ENCODE measurements around the gene ZNF792.
"Not testable (repeated sequence)": the region's sequence is repeated elsewhere in the genome, so short reads cannot be mapped to it uniquely, and the experiment has no call there.

The ZNF792 gene

GRCh38 chr19:34936184-34936583 lies 27.8 kb downstream of the ZNF792 start:
- Histone ChIP-seq H3K27me3 (no peaks in the 10 kb centered on the region), H3K27ac (no peak overlapping the region), H3K9me3 (no peaks in the 10 kb centered on the region), H3K36me3 (peaks cover 44 to 57% (median 51%) of the 10 kb centered on the region in 3 donors), H3K4me1 (no peaks in the 10 kb centered on the region), H3K4me3 (no peak overlapping the region)
- TF ChIP-seq CTCF (IDR thresholded peaks at IDR 0.05): no peak
- no peak for DNase-seq
- intact Hi-C loops (cut with DNase I; ENCODE audit: low total_unique reads): no loop called here

- no peaks in the 10 kb centered on the region for H3K27me3 ChIP-seq
- no peak overlapping the region for H3K4me3 ChIP-seq
- peaks cover 43 to 57% (median 44%) of the 10 kb centered on the region in 3 donors for H3K36me3 ChIP-seq
- no peak for TF ChIP-seq CTCF (IDR thresholded peaks at IDR 0.05)
- no peaks in the 10 kb centered on the region for H3K9me3 ChIP-seq
- no peak for DNase-seq
- intact Hi-C loops (cut with DNase I; ENCODE audit: low total_unique reads): no loop called here
- H3K27ac ChIP-seq: no peak overlapping the region
- H3K4me1 ChIP-seq: peaks cover 0 to 5% (median 2%) of the 10 kb centered on the region in 4 donors
These were observed 31.5 kb downstream of the ZNF792 start for GRCh38 chr19:34932494-34932893.

GRCh38 chr19:34926685-34927375 lies 37.2 kb downstream of the ZNF792 start, which contains the start of gene ZNF30:
Gene ZNF30 (plus strand): TSS chr19:34926903. CDS start chr19:34929948, 3,045 bp downstream.
- peaks cover 5 to 17% (median 9%) of the 10 kb centered on the region in 3 donors for H3K36me3 ChIP-seq
- no peak for TF ChIP-seq CTCF (IDR thresholded peaks at IDR 0.05)
- H3K27me3 ChIP-seq: no peaks in the 10 kb centered on the region
- H3K27ac ChIP-seq: peak within 1 kb of the TSS; percentile 56 to 71
- DNase-seq: peak; percentile 84 to 94
- peaks cover 0 to 8% (median 4%) of the 10 kb centered on the region in 4 donors for H3K4me1 ChIP-seq
- H3K9me3 ChIP-seq: no peaks in the 10 kb centered on the region
- peak within 1 kb of the TSS; percentile 63 to 73 for H3K4me3 ChIP-seq
- intact Hi-C loops (cut with DNase I; ENCODE audit: low total_unique reads): no loop called here

GRCh38 chr19:34926361-34926684 lies 37.7 kb downstream of the ZNF792 start:
- no peaks in the 10 kb centered on the region for H3K9me3 ChIP-seq
- DNase-seq: no peak
- intact Hi-C loops (cut with DNase I; ENCODE audit: low total_unique reads): no loop called here
- no peaks in the 10 kb centered on the region for H3K27me3 ChIP-seq
- peaks cover 0 to 8% (median 4%) of the 10 kb centered on the region in 4 donors for H3K4me1 ChIP-seq
- peak overlapping the region; percentile 56 to 71 for H3K27ac ChIP-seq
- H3K36me3 ChIP-seq: peaks cover 1 to 12% (median 9%) of the 10 kb centered on the region in 3 donors
- peak overlapping the region; percentile 63 to 73 for H3K4me3 ChIP-seq
- no peak for TF ChIP-seq CTCF (IDR thresholded peaks at IDR 0.05)

GRCh38 chr19:34925278-34925855 lies 38.7 kb downstream of the ZNF792 start:
- no peak for TF ChIP-seq CTCF (IDR thresholded peaks at IDR 0.05)
- Histone ChIP-seq H3K36me3 (peaks cover 0 to 6% (median 5%) of the 10 kb centered on the region in 3 donors), H3K27me3 (no peaks in the 10 kb centered on the region), H3K27ac (no peak overlapping the region), H3K9me3 (no peaks in the 10 kb centered on the region), H3K4me3 (no peak overlapping the region), H3K4me1 (peaks cover 0 to 8% (median 4%) of the 10 kb centered on the region in 4 donors)
- no peak for DNase-seq
- intact Hi-C loops (cut with DNase I; ENCODE audit: low total_unique reads): no loop called here

- intact Hi-C loops (cut with DNase I; ENCODE audit: low total_unique reads); H3K27ac ChIP-seq; H3K27me3 ChIP-seq; H3K4me1 ChIP-seq; H3K4me3 ChIP-seq; H3K36me3 ChIP-seq; DNase-seq: not testable (repeated sequence)
- peaks cover 0 to 29% (median 17%) of the 10 kb centered on the region in 3 donors for H3K9me3 ChIP-seq
These were observed 43.8 kb downstream of the ZNF792 start for GRCh38 chr19:34920090-34920786.
